CD8-positive, alpha-beta memory T cell (primary cell): ENCODE measurements around the gene OSER1. TPM values are rescaled to one million over a fixed set of nuclear protein-coding genes. Genes with fewer than 3 reads are reported as not detected.

ENCODE experiments used
- CTCF ChIA-PET: fragments of 350-600 bp; sonication (Branson Sonifier 250); formaldehyde crosslinking; loops from one replicate; lab custom pipeline; 2021; ENCODE audit warnings: antibody characterized with exemption; lab: Charles Lee
- POLR2A ChIA-PET: fragments of 350-600 bp; sonication (Branson Sonifier 250); formaldehyde crosslinking; loops from one replicate; lab custom pipeline; 2021; ENCODE audit warnings: antibody characterized with exemption; lab: Charles Lee
- DNase-seq, 5 donors: peaks; one replicate each; pipeline versions ENCODE4 v3.0.0 to v3.0.0-alpha.2; 2020 to 2022; ENCODE audit warnings: mixed read lengths in 1 of 5
- H3K27ac ChIP-seq: one replicate; pipeline ENCODE4 v1.7.0; 2013; ENCODE audit warnings: low read depth, mild to moderate bottlenecking, low read length, moderate library complexity
- H3K27me3 ChIP-seq: 2 replicates; pipeline ENCODE4 v1.7.0; 2013; ENCODE audit warnings: low read length, mild to moderate bottlenecking; ENCODE audit not compliant: insufficient read depth, poor library complexity, severe bottlenecking
- H3K36me3 ChIP-seq: 2 replicates; pipeline ENCODE4 v1.7.0; 2013; ENCODE audit warnings: mild to moderate bottlenecking, low read length, moderate library complexity; ENCODE audit not compliant: insufficient read depth
- H3K4me1 ChIP-seq: 2 replicates; pipeline ENCODE4 v1.7.0; 2013; ENCODE audit warnings: mild to moderate bottlenecking, low read length, moderate library complexity; ENCODE audit not compliant: insufficient read depth
- H3K4me3 ChIP-seq: 2 replicates; pipeline ENCODE4 v1.7.0; 2013; ENCODE audit warnings: mild to moderate bottlenecking, low read length
- H3K9me3 ChIP-seq: 2 replicates; pipeline ENCODE4 v1.7.0; 2013; ENCODE audit warnings: mild to moderate bottlenecking, low read length
- H3K27ac Mint-ChIP-seq, 8 donors: one replicate each; pipeline ENCODE4 v1.8.0; 2020 to 2021; ENCODE audit warnings: mixed read lengths in 8 of 8, mild to moderate bottlenecking in 6 of 8, inconsistent platforms in 3 of 8, moderate library complexity in 3 of 8
- H3K27me3 Mint-ChIP-seq, 2 donors: one replicate each; pipeline ENCODE4 v1.8.0; 2020 to 2021; ENCODE audit warnings: mixed read lengths in 2 of 2, mild to moderate bottlenecking in 1 of 2, moderate library complexity in 1 of 2
- H3K36me3 Mint-ChIP-seq, 3 donors: one replicate each; pipeline ENCODE4 v1.8.0; 2020 to 2021; ENCODE audit warnings: mixed read lengths in 3 of 3, inconsistent platforms in 1 of 3, mild to moderate bottlenecking in 1 of 3
- H3K4me1 Mint-ChIP-seq, 3 donors: one replicate each; pipeline ENCODE4 v1.8.0; 2020 to 2021; ENCODE audit warnings: mixed read lengths in 3 of 3, inconsistent platforms in 1 of 3, mild to moderate bottlenecking in 1 of 3
- H3K4me3 Mint-ChIP-seq, 7 donors: one replicate each; pipeline ENCODE4 v1.8.0; 2020 to 2021; ENCODE audit warnings: mixed read lengths in 7 of 7, mild to moderate bottlenecking in 6 of 7, moderate library complexity in 4 of 7, inconsistent platforms in 2 of 7
- H3K9me3 Mint-ChIP-seq, 5 donors: one replicate each; pipeline ENCODE4 v1.8.0; 2020 to 2022; ENCODE audit warnings: mixed read lengths in 5 of 5, mild to moderate bottlenecking in 3 of 5, moderate library complexity in 2 of 5, inconsistent platforms in 1 of 5
- polyA plus RNA-seq: library from polyadenylated mRNA; unstranded; fragments of 300-500 nt; fragmentation: Illumina TruSeq; gene quantifications from one replicate; pipeline ENCODE4 v1.2.3, GENCODE V29; 2021
- total RNA-seq, 2 experiments: library from RNA; stranded (reverse); gene quantifications; one replicate each; pipeline ENCODE4 v1.2.3, GENCODE V29; 2021

Gene OSER1
- total and polyA plus RNA-seq, 3 experiments from 2014 or later, result 24.8 to 35.1 (median 25.7) TPM

DNA sequence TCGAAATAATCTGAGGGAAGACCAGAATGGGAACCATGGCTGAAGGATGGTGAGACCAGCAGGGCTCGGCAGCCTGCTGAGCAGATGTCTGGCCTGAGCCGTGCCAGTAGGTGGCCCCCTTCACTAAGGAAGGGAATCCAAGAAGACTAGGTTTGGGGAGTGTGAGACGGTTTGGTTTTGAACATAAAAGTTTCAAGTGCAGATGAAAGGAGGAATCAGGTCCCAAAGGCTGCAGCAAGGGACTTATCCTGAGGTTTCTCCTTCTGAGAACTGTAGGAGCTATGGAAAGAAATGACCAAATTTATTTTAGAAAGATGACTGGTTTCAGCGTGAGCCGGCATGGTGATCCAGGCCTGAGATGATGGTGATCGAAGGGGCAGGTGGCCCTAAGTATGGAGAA, 4.6 kb upstream of the OSER1 start:
- Mint-ChIP-seq H3K36me3 (peaks cover 3 to 26% (median 9%) of the 10 kb centered on the region in 3 donors), H3K4me3 (peak overlapping the region in 1 of 7 donors; percentile 76), H3K27ac (peak overlapping the region in 7 of 8 donors; percentile 73 to 92 (median 88)), H3K27me3 (no peaks in the 10 kb centered on the region), H3K4me1 (peaks cover 57 to 68% (median 66%) of the 10 kb centered on the region in 3 donors), H3K9me3 (no peaks in the 10 kb centered on the region)
- H3K4me1 ChIP-seq, result peaks cover 57% of the 10 kb centered on the region
- ChIA-PET POLR2A (interaction anchor here (1.3 kb wide), 1 partner anchor 96 kb away, joined by 5 read pairs; the partner anchor contains the start of gene FITM2), CTCF (interaction anchor here (0.8 to 9.9 kb wide), 13 partner anchors 10 to 395 kb away, joined by 3 to 396 read pairs (median 5); partner anchors contain the start of gene FITM2)
- H3K27me3 ChIP-seq, result no peaks in the 10 kb centered on the region
- no peaks in the 10 kb centered on the region for H3K36me3 ChIP-seq
- no peaks in the 10 kb centered on the region for H3K9me3 ChIP-seq
- no peak overlapping the region for H3K27ac ChIP-seq
- H3K4me3 ChIP-seq, result no peak overlapping the region
- DNase-seq, result peak; percentile 57 to 85 (median 67)

DNA sequence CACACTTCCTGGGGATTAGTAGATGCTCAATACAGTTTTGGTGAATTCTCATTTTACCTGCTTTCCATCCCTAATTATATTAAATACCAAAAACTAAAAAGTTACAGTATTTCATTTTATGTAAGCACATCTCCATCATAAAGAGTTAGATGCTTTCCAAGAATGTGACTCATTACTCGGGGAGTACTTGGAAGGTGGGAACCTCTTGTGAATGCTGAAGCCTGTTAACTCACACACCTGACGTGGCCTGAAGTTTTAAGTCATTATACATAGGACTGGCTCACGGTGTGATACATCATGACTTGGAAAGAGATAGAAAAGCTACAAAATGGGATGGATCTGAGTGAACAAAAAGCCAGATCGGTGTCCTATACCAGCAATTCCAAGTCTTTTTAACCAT, 2.2 kb upstream of the OSER1 start:
- Mint-ChIP-seq H3K27me3 (no peaks in the 10 kb centered on the region), H3K4me3 (peak overlapping the region in 1 of 7 donors; percentile 93), H3K36me3 (peaks cover 3 to 32% (median 9%) of the 10 kb centered on the region in 3 donors), H3K27ac (peak overlapping the region in 6 of 8 donors; percentile 9 to 100 (median 96)), H3K9me3 (no peaks in the 10 kb centered on the region), H3K4me1 (peaks cover 57 to 68% (median 66%) of the 10 kb centered on the region in 3 donors)
- Histone ChIP-seq H3K27ac (no peak overlapping the region), H3K4me3 (no peak overlapping the region), H3K9me3 (no peaks in the 10 kb centered on the region), H3K36me3 (no peaks in the 10 kb centered on the region), H3K4me1 (peaks cover 55% of the 10 kb centered on the region), H3K27me3 (no peaks in the 10 kb centered on the region)
- POLR2A ChIA-PET, result interaction anchor here (1.1 to 1.6 kb wide), 2 partner anchors 11 to 98 kb away, joined by 3 to 5 read pairs; partner anchors contain the start of gene FITM2
- CTCF ChIA-PET, result interaction anchor here (2.0 to 9.9 kb wide), 2 partner anchors 99 to 172 kb away, joined by 4 to 396 read pairs; partner anchors contain the start of gene FITM2
- DNase-seq, result no peak

DNA sequence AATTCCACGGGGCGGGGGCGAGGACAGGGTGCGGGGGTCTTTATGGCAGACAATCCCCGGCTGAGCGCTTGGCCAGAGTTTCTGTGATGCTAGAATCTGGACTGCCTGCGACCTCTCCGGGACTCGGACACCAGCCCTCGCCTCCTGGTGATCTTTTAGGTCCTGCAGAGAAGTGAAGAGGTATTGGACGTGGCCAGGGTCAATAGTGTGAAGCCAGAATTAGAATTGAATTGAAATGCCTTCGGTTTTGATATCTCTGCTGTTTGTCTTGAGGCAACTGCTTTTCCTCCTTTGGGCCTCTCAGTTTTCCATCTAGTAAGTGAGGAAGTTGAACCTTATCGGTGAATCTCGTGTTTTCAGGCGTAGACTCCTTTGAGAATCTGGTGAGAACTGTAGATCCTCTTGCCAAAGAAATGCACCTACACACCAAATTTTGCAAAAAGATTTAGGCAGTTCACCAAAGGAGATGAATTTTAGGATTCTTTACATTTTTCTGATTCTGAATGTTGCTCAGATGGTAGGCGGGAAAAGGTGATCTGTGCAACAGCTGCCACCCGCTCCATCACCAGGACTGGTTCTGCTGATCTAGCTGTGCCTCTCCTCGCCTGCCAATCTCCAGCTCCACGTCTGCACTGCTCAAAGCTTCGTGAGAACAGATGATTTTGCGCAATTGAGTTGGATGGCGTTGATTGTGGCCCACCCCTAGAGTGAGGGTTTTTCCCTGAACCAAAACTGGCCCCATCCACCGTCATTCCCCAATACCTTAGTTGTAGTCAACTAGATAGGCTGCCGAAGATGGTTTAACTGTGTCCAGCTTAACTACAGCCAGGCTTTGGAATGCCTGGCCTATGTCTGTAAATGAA, 837 bp upstream of the OSER1 start:
- Mint-ChIP-seq H3K27ac (peak overlapping the region; percentile 91 to 100 (median 98)), H3K4me3 (peak overlapping the region; percentile 87 to 99 (median 93)), H3K4me1 (peaks cover 55 to 72% (median 70%) of the 10 kb centered on the region in 3 donors), H3K9me3 (no peaks in the 10 kb centered on the region), H3K27me3 (no peaks in the 10 kb centered on the region), H3K36me3 (peaks cover 4 to 37% (median 9%) of the 10 kb centered on the region in 3 donors)
- Histone ChIP-seq H3K4me1 (peaks cover 52% of the 10 kb centered on the region), H3K4me3 (peak overlapping the region; percentile 96), H3K36me3 (no peaks in the 10 kb centered on the region), H3K27me3 (no peaks in the 10 kb centered on the region), H3K27ac (peak overlapping the region; percentile 96), H3K9me3 (no peaks in the 10 kb centered on the region)
- ChIA-PET CTCF (interaction anchor here (2.0 to 9.9 kb wide), 2 partner anchors 101 to 173 kb away, joined by 4 to 396 read pairs; partner anchors contain the start of gene FITM2), POLR2A (interaction anchor here (1.1 to 1.6 kb wide), 2 partner anchors 9 to 99 kb away, joined by 3 to 5 read pairs; partner anchors contain the start of gene FITM2)
- peak in 1 of 5 donors; percentile 7 for DNase-seq

DNA sequence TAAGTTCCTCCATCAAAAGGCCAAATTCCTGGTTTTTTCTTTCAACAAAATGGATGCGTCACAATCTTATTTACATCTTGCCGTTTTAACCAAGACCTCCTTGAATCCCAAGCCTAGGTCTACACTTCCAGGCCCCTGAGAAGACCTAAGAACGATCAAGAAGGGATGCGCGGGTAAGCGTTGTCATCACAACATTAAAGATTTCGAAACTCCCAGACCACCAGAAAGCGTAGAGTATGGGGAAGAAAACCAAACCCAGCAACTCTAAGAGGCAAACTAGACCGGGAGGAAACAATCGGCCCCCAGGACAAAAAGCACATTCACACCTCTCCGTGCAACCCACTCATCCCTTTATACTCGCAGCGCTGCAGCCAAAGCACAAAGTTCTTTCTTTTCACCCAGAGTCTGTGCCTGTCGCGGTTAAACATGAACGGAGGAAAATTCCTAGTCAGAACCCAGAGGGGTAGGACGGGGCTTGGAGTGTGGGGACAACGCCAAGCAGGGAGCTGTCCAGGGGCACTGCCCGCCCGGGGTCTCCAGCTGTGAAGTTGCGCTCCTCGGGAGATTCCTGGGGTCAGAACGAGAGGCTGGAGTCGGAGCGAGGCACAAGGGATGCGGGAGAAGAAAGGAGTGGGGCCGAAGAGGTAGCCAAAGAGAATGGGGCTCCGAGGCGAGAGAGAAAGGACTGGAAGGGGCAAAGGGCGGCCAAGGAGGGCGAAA, 725 bp downstream of the OSER1 start:
- DNase-seq, result no peak
- peak overlapping the region; percentile 87 to 99 (median 93) for H3K4me3 Mint-ChIP-seq
- peak overlapping the region; percentile 96 for H3K27ac ChIP-seq
- no peaks in the 10 kb centered on the region for H3K27me3 ChIP-seq
- no peaks in the 10 kb centered on the region for H3K9me3 ChIP-seq
- H3K36me3 ChIP-seq, result no peaks in the 10 kb centered on the region
- H3K4me1 Mint-ChIP-seq, result peaks cover 48 to 65% (median 64%) of the 10 kb centered on the region in 3 donors
- peak overlapping the region; percentile 93 for H3K4me3 ChIP-seq
- ChIA-PET POLR2A (interaction anchor here (0.6 to 1.2 kb wide), 4 partner anchors 9 to 435 kb away, joined by 3 to 4 read pairs (median 3); no protein-coding TSS in a partner anchor), CTCF (interaction anchor here (0.6 to 3.0 kb wide), 4 partner anchors 9 to 101 kb away, joined by 3 to 13 read pairs (median 6); partner anchors contain the start of gene FITM2)
- peaks cover 48% of the 10 kb centered on the region for H3K4me1 ChIP-seq
- H3K27ac Mint-ChIP-seq, result peak overlapping the region; percentile 91 to 99 (median 98)
- no peaks in the 10 kb centered on the region for H3K9me3 Mint-ChIP-seq
- no peaks in the 10 kb centered on the region for H3K27me3 Mint-ChIP-seq
- peaks cover 6 to 37% (median 6%) of the 10 kb centered on the region in 3 donors for H3K36me3 Mint-ChIP-seq

DNA sequence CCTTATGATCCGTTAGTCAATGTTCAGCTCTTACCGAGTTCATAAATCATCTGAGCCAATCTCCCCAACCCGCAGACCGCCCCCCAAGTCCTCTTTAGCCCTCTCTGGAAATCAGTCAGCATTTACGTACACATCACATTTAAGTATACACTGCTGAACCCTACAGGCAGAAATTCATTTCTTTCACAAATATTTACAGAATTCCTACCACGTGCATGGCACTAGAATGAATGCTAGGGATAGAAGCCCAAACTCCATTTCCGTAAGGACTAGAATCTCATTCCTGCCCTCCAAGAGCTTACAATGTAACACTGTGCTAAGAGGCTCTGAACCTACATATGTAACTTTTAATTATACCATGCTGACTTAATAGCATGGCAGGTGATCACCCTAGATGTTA, 1.8 kb downstream of the OSER1 start:
- Mint-ChIP-seq H3K9me3 (no peaks in the 10 kb centered on the region), H3K4me1 (peaks cover 49 to 69% (median 64%) of the 10 kb centered on the region in 3 donors), H3K27me3 (no peaks in the 10 kb centered on the region), H3K4me3 (peak overlapping the region; percentile 87 to 99 (median 93)), H3K27ac (peak overlapping the region; percentile 17 to 99 (median 93)), H3K36me3 (peaks cover 6 to 45% (median 6%) of the 10 kb centered on the region in 3 donors)
- ChIA-PET POLR2A (no interaction called here), CTCF (interaction anchor here (0.9 to 3.0 kb wide), 3 partner anchors 10 to 102 kb away, joined by 4 to 13 read pairs (median 5); partner anchors contain the start of gene FITM2)
- DNase-seq, result no peak
- H3K4me1 ChIP-seq, result peaks cover 48% of the 10 kb centered on the region
- no peaks in the 10 kb centered on the region for H3K36me3 ChIP-seq
- H3K27ac ChIP-seq, result no peak overlapping the region
- peak overlapping the region; percentile 0 for H3K4me3 ChIP-seq
- no peaks in the 10 kb centered on the region for H3K9me3 ChIP-seq
- H3K27me3 ChIP-seq, result no peaks in the 10 kb centered on the region

DNA sequence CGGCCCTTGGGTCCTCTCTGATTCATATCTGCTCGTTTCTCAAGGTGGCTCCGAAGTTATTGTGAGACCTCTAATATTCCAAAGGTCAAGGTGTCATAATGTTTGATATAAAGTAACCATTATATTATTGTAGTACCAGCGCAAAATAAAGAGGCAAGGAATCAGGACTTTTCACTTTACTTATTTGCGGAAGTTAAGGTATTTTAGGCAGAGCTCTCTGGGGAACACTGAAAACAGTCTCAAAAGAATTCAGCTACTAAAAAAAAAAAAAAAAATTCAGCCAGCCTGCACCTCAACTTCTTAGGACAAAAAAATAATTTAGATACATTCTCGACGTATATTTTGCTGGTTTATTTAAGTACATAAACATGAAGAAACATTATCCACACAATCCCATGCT, 2.4 kb downstream of the OSER1 start:
- H3K36me3 ChIP-seq, result no peaks in the 10 kb centered on the region
- POLR2A ChIA-PET, result interaction anchor here (0.6 kb wide), 1 partner anchor 103 kb away, joined by 3 read pairs; the partner anchor contains the start of gene FITM2
- no peak for DNase-seq
- H3K27me3 ChIP-seq, result no peaks in the 10 kb centered on the region
- no peaks in the 10 kb centered on the region for H3K9me3 ChIP-seq
- Mint-ChIP-seq H3K9me3 (no peaks in the 10 kb centered on the region), H3K36me3 (peaks cover 6 to 50% (median 9%) of the 10 kb centered on the region in 3 donors), H3K4me3 (peak overlapping the region in 6 of 7 donors; percentile 87 to 94 (median 92)), H3K27ac (peak overlapping the region in 4 of 8 donors; percentile 24 to 99 (median 58)), H3K4me1 (peaks cover 49 to 74% (median 68%) of the 10 kb centered on the region in 3 donors), H3K27me3 (no peaks in the 10 kb centered on the region)
- H3K27ac ChIP-seq, result no peak overlapping the region
- CTCF ChIA-PET, result interaction anchor here (1.5 to 3.0 kb wide), 2 partner anchors 10 to 18 kb away, joined by 5 to 13 read pairs; no protein-coding TSS in a partner anchor
- no peak overlapping the region for H3K4me3 ChIP-seq
- peaks cover 47% of the 10 kb centered on the region for H3K4me1 ChIP-seq

DNA sequence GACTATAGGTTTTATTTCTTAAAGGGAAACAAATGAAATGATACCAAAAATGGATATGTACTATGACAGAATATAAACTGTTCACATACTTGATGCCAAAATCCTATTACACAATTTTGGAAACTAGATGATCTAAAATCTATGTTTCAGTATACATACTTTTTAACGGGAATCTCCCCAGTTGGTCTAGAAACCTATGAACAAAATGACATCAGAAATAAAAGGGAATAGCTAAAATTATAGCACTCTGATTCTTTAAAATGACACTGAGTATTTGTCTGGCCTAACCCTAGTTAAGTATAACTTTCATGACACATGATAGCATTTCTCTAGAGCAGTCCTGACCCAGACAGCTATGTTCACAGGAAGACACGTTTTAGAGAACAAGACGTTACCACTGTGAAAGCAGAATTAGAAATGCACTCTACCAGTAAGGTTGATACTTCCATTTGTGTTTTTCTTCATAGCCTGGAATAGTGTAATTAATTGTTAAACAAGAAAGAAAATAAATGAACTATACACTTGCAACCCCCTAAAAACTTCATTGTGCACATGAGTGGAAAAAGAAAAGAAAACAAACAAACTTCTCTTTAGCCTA, 3.3 kb downstream of the OSER1 start:
- Mint-ChIP-seq H3K27me3 (no peaks in the 10 kb centered on the region), H3K4me1 (peaks cover 48 to 77% (median 61%) of the 10 kb centered on the region in 3 donors), H3K9me3 (no peaks in the 10 kb centered on the region), H3K27ac (peak overlapping the region in 3 of 8 donors; percentile 39 to 73 (median 64)), H3K36me3 (peaks cover 6 to 59% (median 13%) of the 10 kb centered on the region in 3 donors), H3K4me3 (peak overlapping the region in 5 of 7 donors; percentile 14 to 93 (median 29))
- Histone ChIP-seq H3K36me3 (peaks cover 8% of the 10 kb centered on the region), H3K27me3 (no peaks in the 10 kb centered on the region), H3K9me3 (no peaks in the 10 kb centered on the region), H3K27ac (no peak overlapping the region), H3K4me1 (peaks cover 39% of the 10 kb centered on the region), H3K4me3 (no peak overlapping the region)
- ChIA-PET CTCF (no interaction called here), POLR2A (no interaction called here)
- DNase-seq, result no peak
